Measurements from ENCODE around the gene CAPN13.
A peak's percentile ranks its signal among the peaks of the same experiment; 100 is the strongest.

CAPN13 gene

GRCh38 chr2:30713698-30714097 lies 93.5 kb downstream of the CAPN13 start:
- peaks cover 7% of the 10 kb centered on the region for H3K4me1 ChIP-seq (ENCODE audit: low read depth, poor library complexity, severe bottlenecking)
- H4K20me1 ChIP-seq (ENCODE audit: insufficient read depth), result no peaks in the 10 kb centered on the region
- H3K4me2 ChIP-seq, result no peak overlapping the region
- H3K36me3 ChIP-seq (ENCODE audit: insufficient read depth), result no peaks in the 10 kb centered on the region
- no peaks in the 10 kb centered on the region for H3K27me3 ChIP-seq (ENCODE audit: insufficient read depth, low read depth)
- H3K27ac ChIP-seq, result no peak overlapping the region
- H3K9ac ChIP-seq, result no peak overlapping the region
- H2AFZ ChIP-seq (ENCODE audit: low read depth), result peak overlapping the region; percentile 75
- H3K79me2 ChIP-seq (ENCODE audit: insufficient read depth, low read depth), result no peaks in the 10 kb centered on the region
- TF ChIP-seq CTCF (conservative IDR thresholded peaks at IDR 0.05; ENCODE audit: low read depth, low read length), result no peak
- no peak overlapping the region for H3K4me3 ChIP-seq (IDR thresholded peaks at IDR 0.05; ENCODE audit: insufficient read depth, low read depth, low read length)

DNA sequence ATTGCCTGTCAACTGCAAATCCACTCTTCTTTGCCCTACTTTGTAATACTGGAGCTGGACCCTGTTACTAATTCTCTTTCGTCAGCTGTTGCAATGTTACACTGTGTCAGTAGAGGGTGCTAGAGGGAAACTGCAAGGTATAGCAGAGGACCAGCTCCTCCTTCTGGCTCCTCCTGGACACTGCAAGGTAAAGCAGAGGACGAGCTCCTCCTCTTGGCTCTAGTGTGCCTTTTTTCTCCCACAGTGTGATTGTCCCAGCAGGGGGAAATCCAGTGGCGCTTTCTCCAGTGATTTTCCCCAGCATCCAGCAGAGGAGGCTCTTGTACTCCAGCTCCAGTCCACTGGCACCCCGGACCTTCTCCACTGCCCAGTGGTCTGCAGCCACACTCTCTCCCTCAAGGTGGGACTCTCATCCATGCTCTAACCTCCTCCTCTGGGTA lies 95.6 kb downstream of the CAPN13 start:
- Histone ChIP-seq H3K27ac (no peak overlapping the region), H3K4me3 (IDR thresholded peaks at IDR 0.05; ENCODE audit: insufficient read depth, low read depth, low read length) (no peak overlapping the region), H3K4me1 (ENCODE audit: low read depth, poor library complexity, severe bottlenecking) (peaks cover 7% of the 10 kb centered on the region), H3K79me2 (ENCODE audit: insufficient read depth, low read depth) (no peaks in the 10 kb centered on the region), H3K36me3 (ENCODE audit: insufficient read depth) (no peaks in the 10 kb centered on the region), H2AFZ (ENCODE audit: low read depth) (no peak overlapping the region; the same call in 1 of the 2 replicates), H4K20me1 (ENCODE audit: insufficient read depth) (no peaks in the 10 kb centered on the region), H3K9ac (no peak overlapping the region), H3K27me3 (ENCODE audit: insufficient read depth, low read depth) (no peaks in the 10 kb centered on the region), H3K4me2 (no peak overlapping the region)
- peak; percentile 95 for TF ChIP-seq CTCF (conservative IDR thresholded peaks at IDR 0.05; ENCODE audit: low read depth, low read length)

DNA sequence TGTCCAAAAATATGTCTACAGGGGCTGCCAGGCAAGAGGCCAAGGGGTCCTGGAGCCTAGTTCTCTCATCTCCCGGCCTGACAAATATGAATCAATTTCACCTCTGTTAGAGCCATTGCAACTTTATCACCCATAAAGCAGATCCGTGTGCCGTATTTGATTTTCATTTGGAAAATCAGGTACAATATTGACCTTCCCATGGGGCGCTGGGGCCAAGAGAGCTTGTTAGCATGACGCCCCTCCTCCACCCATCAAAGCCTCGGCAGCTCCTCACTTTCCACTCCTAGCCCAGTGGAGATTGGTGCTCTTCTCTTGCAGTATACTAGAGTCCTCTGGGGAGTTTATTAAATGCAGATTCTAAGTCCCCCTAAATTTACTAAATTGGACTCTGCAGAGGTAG lies 96.8 kb downstream of the CAPN13 start:
- Histone ChIP-seq H3K4me1 (ENCODE audit: low read depth, poor library complexity, severe bottlenecking) (peaks cover 7% of the 10 kb centered on the region), H3K79me2 (ENCODE audit: insufficient read depth, low read depth) (no peaks in the 10 kb centered on the region), H3K4me2 (no peak overlapping the region), H3K4me3 (IDR thresholded peaks at IDR 0.05; ENCODE audit: insufficient read depth, low read depth, low read length) (no peak overlapping the region), H4K20me1 (ENCODE audit: insufficient read depth) (no peaks in the 10 kb centered on the region), H3K9ac (no peak overlapping the region), H3K27me3 (ENCODE audit: insufficient read depth, low read depth) (no peaks in the 10 kb centered on the region), H3K27ac (no peak overlapping the region), H2AFZ (ENCODE audit: low read depth) (no peak overlapping the region), H3K36me3 (ENCODE audit: insufficient read depth) (no peaks in the 10 kb centered on the region)
- TF ChIP-seq CTCF (conservative IDR thresholded peaks at IDR 0.05; ENCODE audit: low read depth, low read length), result no peak

- Histone ChIP-seq H3K4me1 (ENCODE audit: low read depth, poor library complexity, severe bottlenecking) (peaks cover 7% of the 10 kb centered on the region), H3K27ac (no peak overlapping the region)
- no peak for TF ChIP-seq CTCF (conservative IDR thresholded peaks at IDR 0.05; ENCODE audit: low read depth, low read length)
Observed at GRCh38 chr2:30710016-30710415, 97.2 kb downstream of the CAPN13 start.

More at GRCh38 chr2:30710016-30710415, 97.2 kb downstream of the CAPN13 start:
- H3K4me3 ChIP-seq (IDR thresholded peaks at IDR 0.05; ENCODE audit: insufficient read depth, low read depth, low read length), result no peak overlapping the region
- no peaks in the 10 kb centered on the region for H3K36me3 ChIP-seq (ENCODE audit: insufficient read depth)
- H3K27me3 ChIP-seq (ENCODE audit: insufficient read depth, low read depth), result no peaks in the 10 kb centered on the region
- H3K4me2 ChIP-seq, result no peak overlapping the region
- no peak overlapping the region for H2AFZ ChIP-seq (ENCODE audit: low read depth)
- no peak overlapping the region for H3K9ac ChIP-seq
- H4K20me1 ChIP-seq (ENCODE audit: insufficient read depth), result no peaks in the 10 kb centered on the region
- H3K79me2 ChIP-seq (ENCODE audit: insufficient read depth, low read depth), result no peaks in the 10 kb centered on the region

Data from KMS-11 (cell line).